ENCODE results near the gene GCGR.

The GCGR gene

GRCh38 chr17:81811705-81812570, 8.0 kb downstream of the GCGR start:
- no peak overlapping the region for H3K4me3 ChIP-seq (ENCODE audit: low read depth, low read length)

GRCh38 chr17:81812571-81813370, 8.8 kb downstream of the GCGR start:
- no peak overlapping the region for H3K4me3 ChIP-seq (ENCODE audit: low read depth, low read length)

- H3K4me3 ChIP-seq (ENCODE audit: low read depth, low read length) = no peak overlapping the region
Measured at GRCh38 chr17:81813371-81813684, 9.4 kb downstream of the GCGR start.

GRCh38 chr17:81813861-81814683, 10.1 kb downstream of the GCGR start:
- no peak overlapping the region for H3K4me3 ChIP-seq (ENCODE audit: low read depth, low read length)

- no peak overlapping the region for H3K4me3 ChIP-seq (ENCODE audit: low read depth, low read length)
Measured at GRCh38 chr17:81814748-81815645, 11.0 kb downstream of the GCGR start.

GRCh38 chr17:81815646-81815986, 11.7 kb downstream of the GCGR start:
- H3K4me3 ChIP-seq (ENCODE audit: low read depth, low read length) = no peak overlapping the region

GRCh38 chr17:81817758-81818147, 13.8 kb downstream of the GCGR start:
- no peak overlapping the region for H3K4me3 ChIP-seq (ENCODE audit: low read depth, low read length)

GRCh38 chr17:81819708-81820107, 15.8 kb downstream of the GCGR start:
- H3K4me3 ChIP-seq (ENCODE audit: low read depth, low read length) = no peak overlapping the region

- no peak overlapping the region for H3K4me3 ChIP-seq (ENCODE audit: low read depth, low read length)
Measured at GRCh38 chr17:81821147-81821546, 17.2 kb downstream of the GCGR start.

- no peak overlapping the region for H3K4me3 ChIP-seq (ENCODE audit: low read depth, low read length)
Measured at GRCh38 chr17:81821603-81822311, 17.8 kb downstream of the GCGR start.

- no peak overlapping the region for H3K4me3 ChIP-seq (ENCODE audit: low read depth, low read length)
Measured at GRCh38 chr17:81822312-81822637, 18.3 kb downstream of the GCGR start.

- no peak overlapping the region for H3K4me3 ChIP-seq (ENCODE audit: low read depth, low read length)
Measured at GRCh38 chr17:81822996-81823819, 19.3 kb downstream of the GCGR start.

- no peak overlapping the region for H3K4me3 ChIP-seq (ENCODE audit: low read depth, low read length)
Measured at GRCh38 chr17:81823820-81824550, 20.0 kb downstream of the GCGR start.

- no peak overlapping the region for H3K4me3 ChIP-seq (ENCODE audit: low read depth, low read length)
Measured at GRCh38 chr17:81824595-81824994, 20.6 kb downstream of the GCGR start.

GRCh38 chr17:81825841-81826466, 22.0 kb downstream of the GCGR start:
- no peak overlapping the region for H3K4me3 ChIP-seq (ENCODE audit: low read depth, low read length)

GRCh38 chr17:81828656-81829055, 24.7 kb downstream of the GCGR start:
- H3K4me3 ChIP-seq (ENCODE audit: low read depth, low read length) = no peak overlapping the region

GRCh38 chr17:81829858-81830257, 25.9 kb downstream of the GCGR start:
- no peak overlapping the region for H3K4me3 ChIP-seq (ENCODE audit: low read depth, low read length)

- H3K4me3 ChIP-seq (ENCODE audit: low read depth, low read length) = no peak overlapping the region
Measured at GRCh38 chr17:81831563-81831956, 27.6 kb downstream of the GCGR start.
